Lower leg skin (tissue), 4 donors: ENCODE measurements around the gene PCSK5. TPM values are rescaled to one million over a fixed set of nuclear protein-coding genes. Genes with fewer than 3 reads are reported as not detected.

ENCODE experiments used
- DNase-seq, 2 donors: peaks; one replicate each; pipeline ENCODE4 v3.0.0-alpha.2; 2019; ENCODE audit warnings: low spot score in 2 of 2
- H3K4me3 ChIP-seq: fragments of 200-600 bp; sonication (generic); 2 replicates; pipeline ENCODE4 v1.5.1; 2017; ENCODE audit warnings: mild to moderate bottlenecking, low read depth; ENCODE audit not compliant: poor library complexity, severe bottlenecking
- CTCF ChIP-seq, 3 donors: fragments of 450-650 bp; IDR thresholded peaks; one replicate each; pipeline ENCODE4 v1.5.1; 2016; ENCODE audit warnings: antibody characterized with exemption in 3 of 3, mild to moderate bottlenecking in 3 of 3, moderate library complexity in 2 of 3
- POLR2A ChIP-seq, 2 donors: fragments of 450-650 bp; IDR thresholded peaks; one replicate each; pipeline ENCODE4 v1.6.1; 2016 to 2017; ENCODE audit warnings: antibody characterized with exemption in 2 of 2, mild to moderate bottlenecking in 1 of 2, moderate library complexity in 1 of 2
- WGBS, 2 donors: methylation state at CpG; one replicate each; pipeline ENCODE4 v1.1.5; 2018; 5-methylcytosine and 5-hydroxymethylcytosine counted together
- intact Hi-C: fragments of 100-400 bp; cut with DNase I; formaldehyde crosslinking; loops from one replicate; pipeline ENCODE4 v1.15.0; 2023; ENCODE audit warnings: low total_unique reads
- total RNA-seq, 4 donors: library from RNA; depleted of rRNA; stranded (reverse); fragments of >200 nt; gene quantifications; one replicate each; pipeline ENCODE4 v1.1.0, GENCODE V29; 2016

The PCSK5 gene
- total RNA-seq, 4 donors from 2014 or later, result 6.4 to 10.8 (median 9.7) TPM

DNA sequence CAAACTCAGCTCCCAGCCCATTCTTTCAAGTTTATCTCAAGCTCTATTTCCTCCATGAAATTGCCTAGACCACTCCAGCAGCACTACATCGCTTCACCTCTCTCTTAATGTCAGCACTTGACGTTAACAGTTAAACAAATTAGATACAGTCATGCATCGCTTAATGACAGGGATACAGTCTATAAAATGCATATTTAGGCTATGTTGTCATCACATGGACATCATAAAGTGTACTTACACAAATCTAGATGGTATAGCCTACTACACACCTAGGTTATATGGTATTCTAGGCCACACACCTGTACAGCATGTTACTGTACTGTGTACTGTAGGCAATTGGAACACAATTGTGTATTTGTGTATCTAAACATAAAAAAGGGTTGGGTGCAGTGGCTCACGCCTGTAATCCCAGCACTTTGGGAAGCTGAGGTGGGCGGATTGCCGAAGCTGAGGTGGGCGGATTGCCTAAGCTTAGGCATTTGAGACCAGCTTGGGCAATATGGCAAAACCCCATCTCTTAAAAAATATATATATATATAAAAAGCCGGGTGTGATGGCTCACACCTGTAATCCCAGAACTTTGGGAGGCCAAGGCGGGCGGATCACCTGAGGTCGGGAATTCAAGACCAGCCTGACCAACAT lies 13.4 kb upstream of the PCSK5 start:
- 86 to 96% methylated on average over 11 of the region's 11 CpGs for WGBS, 2 donors
- DNase-seq, result no peak
- intact Hi-C loops, result no loop called here
- no peak overlapping the region for H3K4me3 ChIP-seq
- no peak for TF ChIP-seq CTCF (IDR thresholded peaks at IDR 0.05)
- TF ChIP-seq POLR2A (IDR thresholded peaks at IDR 0.05), result no peak

DNA sequence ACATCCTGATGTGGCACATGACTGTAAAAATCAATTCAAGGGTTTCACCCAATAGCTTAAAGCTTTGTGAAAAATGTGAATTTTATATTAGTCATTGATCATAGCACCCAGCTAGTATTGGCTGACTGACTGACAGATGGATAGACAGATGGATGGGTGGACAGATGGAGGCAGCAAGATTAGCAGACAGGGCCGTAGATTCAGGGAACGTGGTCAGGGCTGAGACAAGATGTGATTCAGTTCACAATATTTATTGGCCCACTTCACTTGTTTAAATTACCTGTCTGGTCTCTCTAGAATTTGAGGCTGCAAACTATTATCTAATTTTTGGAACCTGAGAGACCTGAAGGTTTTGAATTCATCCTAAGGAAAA lies 12.0 kb upstream of the PCSK5 start:
- no peak for TF ChIP-seq POLR2A (IDR thresholded peaks at IDR 0.05)
- no peak for TF ChIP-seq CTCF (IDR thresholded peaks at IDR 0.05)
- no peak for DNase-seq
- WGBS, 2 donors, result 83 to 95% methylated on average over 2 of the region's 2 CpGs
- intact Hi-C loops, result no loop called here
- no peak overlapping the region for H3K4me3 ChIP-seq

GRCh38 chr9:75880618-75881017 lies 9.9 kb upstream of the PCSK5 start:
- WGBS, 2 donors, result 52 to 69% methylated on average over 1 of the region's 1 CpG
- DNase-seq, result no peak
- no peak overlapping the region for H3K4me3 ChIP-seq
- no peak for TF ChIP-seq CTCF (IDR thresholded peaks at IDR 0.05)
- TF ChIP-seq POLR2A (IDR thresholded peaks at IDR 0.05), result no peak
- intact Hi-C loops, result no loop called here

GRCh38 chr9:75881761-75882160 lies 8.7 kb upstream of the PCSK5 start:
- no peak for DNase-seq
- H3K4me3 ChIP-seq, result no peak overlapping the region
- intact Hi-C loops, result no loop called here
- WGBS, 2 donors, result 96 to 100% methylated on average over 1 of the region's 1 CpG
- TF ChIP-seq POLR2A (IDR thresholded peaks at IDR 0.05), result no peak
- TF ChIP-seq CTCF (IDR thresholded peaks at IDR 0.05), result no peak

DNA sequence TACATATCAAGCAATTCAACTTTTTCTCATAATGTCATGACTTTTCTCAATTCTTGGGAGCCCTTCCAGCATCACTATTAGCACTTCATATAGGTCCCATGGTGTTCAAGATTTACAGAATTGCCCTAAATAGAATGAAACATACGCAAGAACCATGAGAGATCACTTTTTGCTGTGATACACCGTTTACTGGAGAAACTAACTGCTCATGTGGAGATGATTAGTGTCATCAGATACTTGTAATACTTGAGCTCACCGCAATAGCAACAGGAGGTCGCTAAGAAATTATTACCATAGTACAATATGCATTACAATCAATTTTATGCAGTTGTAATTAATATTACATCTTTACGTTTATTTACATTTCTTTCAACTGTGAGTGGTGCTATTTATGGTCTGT lies 4.8 kb upstream of the PCSK5 start:
- no peak for DNase-seq
- intact Hi-C loops, result no loop called here
- 68 to 74% methylated on average over 5 of the region's 5 CpGs for WGBS, 2 donors
- no peak overlapping the region for H3K4me3 ChIP-seq
- TF ChIP-seq CTCF (IDR thresholded peaks at IDR 0.05) (no peak), POLR2A (IDR thresholded peaks at IDR 0.05) (no peak)

GRCh38 chr9:75889577-75889976 lies 896 bp upstream of the PCSK5 start:
- 3 to 5% methylated on average over 7 of the region's 7 CpGs for WGBS, 2 donors
- DNase-seq, result no peak
- intact Hi-C loops, result no loop called here
- H3K4me3 ChIP-seq, result peak overlapping the region; percentile 52
- TF ChIP-seq POLR2A (IDR thresholded peaks at IDR 0.05) (no peak), CTCF (IDR thresholded peaks at IDR 0.05) (no peak)
